IPS-NIHi11 (cell line): ENCODE measurements around the gene MOSPD3.

Experiments used
- DNase-seq: peaks from one replicate; pipeline ENCODE4 v3.0.0; 2012; ENCODE audit warnings: mixed read lengths, low spot score

Gene MOSPD3

DNA sequence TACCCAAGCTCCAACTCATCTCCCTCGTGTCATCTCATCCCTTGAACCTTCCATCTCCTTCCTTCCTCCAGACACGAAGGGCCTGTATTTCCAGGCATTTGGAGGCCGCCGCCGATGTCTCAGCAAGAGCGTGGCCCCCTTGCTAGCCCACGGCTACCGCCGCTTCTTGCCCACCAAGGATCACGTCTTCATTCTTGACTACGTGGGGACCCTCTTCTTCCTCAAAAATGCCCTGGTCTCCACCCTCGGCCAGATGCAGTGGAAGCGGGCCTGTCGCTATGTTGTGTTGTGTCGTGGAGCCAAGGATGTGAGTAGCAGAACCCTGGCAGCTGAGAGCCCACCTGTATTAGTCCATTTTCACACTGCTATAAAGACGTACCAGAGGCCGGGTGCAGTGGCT lies 20.7 kb upstream of the MOSPD3 start:
- DNase-seq, result no peak

DNA sequence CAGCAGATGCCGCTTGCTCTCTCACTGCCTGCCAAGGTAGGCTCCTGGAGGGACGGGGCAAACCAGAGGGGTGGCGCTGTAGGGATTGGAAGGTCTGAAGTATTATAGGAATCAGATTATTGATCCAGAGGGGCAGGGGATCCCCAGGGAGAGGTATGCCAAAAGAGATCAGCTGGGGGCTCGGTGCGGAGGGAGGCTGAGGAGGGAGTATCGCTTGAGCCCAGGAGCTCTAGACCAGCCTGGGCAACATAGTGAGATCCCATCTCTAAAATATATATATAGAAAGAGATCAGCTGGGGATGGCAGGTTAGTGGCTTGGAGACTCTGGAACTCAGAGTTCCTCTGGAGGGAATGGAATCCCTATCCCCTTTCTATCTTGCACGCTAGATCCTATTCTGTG lies 17.2 kb upstream of the MOSPD3 start:
- DNase-seq, result no peak

- DNase-seq, result no peak
These were observed 13.9 kb upstream of the MOSPD3 start for GRCh38 chr7:100598425-100598824.

GRCh38 chr7:100599911-100600729 lies 12.2 kb upstream of the MOSPD3 start:
- no peak for DNase-seq

GRCh38 chr7:100600730-100601038 lies 11.7 kb upstream of the MOSPD3 start:
- no peak for DNase-seq

- DNase-seq, result peak; percentile 76
These were observed 9.2 kb upstream of the MOSPD3 start for GRCh38 chr7:100602889-100603725.

- DNase-seq, result no peak
These were observed 8.7 kb upstream of the MOSPD3 start for GRCh38 chr7:100603726-100604027.

GRCh38 chr7:100604028-100604975 lies 8.0 kb upstream of the MOSPD3 start:
- peak; percentile 91 for DNase-seq

DNA sequence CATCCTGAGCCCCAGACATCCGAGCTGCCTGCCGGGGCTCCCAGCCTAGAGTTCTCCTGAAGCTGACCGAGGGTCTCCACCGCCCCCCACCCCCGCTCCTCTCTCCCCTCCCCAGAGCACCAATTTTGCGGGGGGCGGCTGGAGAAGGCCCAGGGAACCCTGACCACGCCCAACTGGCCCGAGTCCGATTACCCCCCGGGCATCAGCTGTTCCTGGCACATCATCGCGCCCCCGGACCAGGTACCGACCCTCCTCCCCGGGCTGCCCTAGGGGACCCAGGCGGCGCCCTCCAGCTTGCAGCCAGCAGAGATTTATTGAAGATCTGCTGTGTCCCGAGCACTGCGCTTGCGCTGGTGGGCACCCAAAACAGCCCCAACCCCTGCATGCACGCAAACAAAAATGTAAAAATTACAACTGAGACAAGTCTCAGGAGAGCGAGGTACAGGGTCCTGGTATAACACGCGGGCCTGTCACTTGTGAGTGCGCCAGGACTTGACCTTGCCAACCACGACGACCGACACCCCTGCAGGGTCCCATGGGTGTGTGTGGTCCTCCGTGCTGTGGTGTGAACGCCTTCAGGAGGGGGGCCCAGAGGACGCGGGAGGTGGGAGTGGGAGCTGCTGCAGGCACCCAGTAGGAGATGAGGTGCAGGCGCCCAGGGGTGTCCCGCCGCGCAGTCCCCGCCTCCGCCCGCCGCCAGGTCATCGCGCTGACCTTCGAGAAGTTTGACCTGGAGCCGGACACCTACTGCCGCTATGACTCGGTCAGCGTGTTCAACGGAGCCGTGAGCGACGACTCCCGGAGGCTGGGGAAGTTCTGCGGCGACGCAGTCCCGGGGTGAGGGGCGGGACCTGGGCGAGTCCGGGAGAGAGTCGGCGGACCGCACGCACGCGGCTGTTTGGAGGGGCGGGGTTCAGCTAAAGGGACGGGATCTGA lies 7.1 kb upstream of the MOSPD3 start:
- no peak for DNase-seq

DNA sequence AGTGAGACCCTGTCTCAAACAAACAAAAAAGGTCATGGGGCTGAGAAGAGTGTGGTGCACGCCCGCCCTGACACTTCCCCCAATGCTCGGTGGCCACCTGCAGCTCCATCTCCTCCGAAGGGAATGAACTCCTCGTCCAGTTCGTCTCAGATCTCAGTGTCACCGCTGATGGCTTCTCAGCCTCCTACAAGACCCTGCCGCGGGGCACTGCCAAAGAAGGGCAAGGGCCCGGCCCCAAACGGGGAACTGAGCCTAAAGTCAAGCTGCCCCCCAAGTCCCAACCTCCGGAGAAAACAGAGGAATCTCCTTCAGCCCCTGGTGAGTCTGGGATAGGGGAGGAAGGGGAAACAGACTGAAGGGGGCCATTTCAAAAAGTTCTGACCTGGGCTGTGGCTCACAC lies 6.0 kb upstream of the MOSPD3 start:
- DNase-seq, result no peak

DNA sequence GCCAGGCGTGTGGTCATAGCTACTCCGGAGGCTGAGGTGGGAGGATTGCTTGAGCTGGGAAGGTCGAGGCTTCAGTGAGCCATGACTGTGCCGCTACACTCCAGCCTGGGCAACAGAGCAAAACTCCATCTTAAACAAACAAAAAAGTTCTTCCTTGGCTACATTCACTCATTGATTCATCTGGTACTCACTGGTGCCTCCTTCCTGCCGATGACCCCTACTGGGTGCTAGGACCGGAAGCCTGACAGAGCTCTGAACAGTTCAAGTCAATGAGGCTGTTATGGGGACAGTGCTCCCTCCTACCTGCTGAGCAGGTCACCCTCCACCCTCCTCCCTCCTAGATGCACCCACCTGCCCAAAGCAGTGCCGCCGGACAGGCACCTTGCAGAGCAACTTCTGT lies 5.2 kb upstream of the MOSPD3 start:
- DNase-seq, result no peak

DNA sequence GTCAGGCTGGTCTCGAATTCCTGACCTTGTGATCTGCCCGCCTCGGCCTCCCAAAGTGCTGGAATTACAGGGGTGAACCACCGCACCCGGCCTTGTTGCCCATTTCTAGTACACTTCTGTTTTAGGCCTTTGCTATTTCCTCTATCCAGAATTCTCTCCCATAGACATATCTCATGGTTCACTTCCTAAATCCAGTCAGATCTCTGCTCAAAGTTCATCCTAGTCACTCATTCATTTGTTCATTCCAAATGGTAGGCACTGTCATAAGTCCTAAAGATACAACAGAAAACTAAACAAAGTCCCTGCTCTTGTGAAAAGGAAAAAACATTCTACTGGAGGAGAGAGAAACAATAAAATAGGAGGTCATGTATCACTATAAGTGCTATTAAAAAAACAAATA lies 2.4 kb upstream of the MOSPD3 start:
- no peak for DNase-seq

- DNase-seq, result no peak
These were observed 520 bp downstream of the MOSPD3 start for GRCh38 chr7:100612730-100613390.

DNA sequence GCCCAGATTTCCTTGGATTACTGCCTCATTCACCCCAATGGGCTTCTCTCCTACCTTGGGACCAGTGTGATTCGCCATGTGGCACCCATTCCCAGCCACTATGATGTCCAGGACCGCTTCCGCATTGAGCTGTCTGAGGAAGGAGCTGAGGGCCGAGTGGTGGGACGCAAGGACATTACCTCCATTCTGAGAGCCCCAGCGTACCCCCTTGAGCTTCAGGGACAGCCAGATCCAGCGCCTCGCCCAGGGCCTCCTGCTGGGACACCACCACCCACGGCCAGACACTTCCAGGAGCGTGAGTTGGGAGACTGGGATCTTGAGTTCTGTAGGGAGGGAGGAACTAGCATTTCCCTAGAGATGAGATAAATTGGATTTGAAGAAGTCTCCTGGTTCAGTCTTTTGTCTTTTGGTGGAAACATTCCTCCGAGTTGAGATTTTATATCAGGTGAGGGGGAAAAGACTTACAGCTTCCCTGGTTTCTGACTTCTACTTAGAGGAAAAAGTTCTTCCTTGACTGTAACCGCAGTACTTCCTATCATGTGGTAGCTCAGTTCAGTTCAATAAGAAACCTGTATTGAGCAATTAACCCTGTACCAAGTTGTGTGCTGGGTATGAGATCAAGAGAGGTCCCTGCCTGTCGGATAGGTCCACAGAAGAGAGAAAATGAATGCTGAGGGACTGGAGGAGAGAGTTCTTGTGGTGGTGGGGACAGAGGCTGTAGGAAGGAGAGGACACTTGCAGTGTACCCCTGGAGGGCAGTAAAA lies 1.3 kb downstream of the MOSPD3 start:
- no peak for DNase-seq

- DNase-seq, result no peak
These were observed 2.0 kb downstream of the MOSPD3 start for GRCh38 chr7:100614308-100614861.

DNA sequence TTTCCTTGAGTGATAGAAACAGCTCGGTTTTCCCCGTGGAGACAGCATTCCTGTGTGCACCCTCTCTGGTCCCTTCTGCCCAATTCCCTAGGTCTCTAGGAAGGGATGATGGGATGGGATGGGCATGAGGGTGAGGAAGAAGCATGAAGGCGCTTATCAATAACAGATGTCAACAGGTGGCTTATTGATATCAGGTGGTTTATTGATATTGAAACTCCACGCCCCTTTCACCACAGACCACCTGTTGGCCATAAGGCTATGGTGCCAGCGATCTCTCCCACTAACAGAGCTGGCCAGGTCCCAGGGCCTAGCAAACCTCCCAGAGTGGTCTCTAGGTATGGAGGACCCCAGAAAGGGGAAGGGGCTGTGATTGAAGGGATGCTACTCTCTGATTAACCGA lies 7.9 kb downstream of the MOSPD3 start:
- DNase-seq, result no peak

- peak; percentile 2 for DNase-seq
These were observed 8.5 kb downstream of the MOSPD3 start for GRCh38 chr7:100620804-100621203.

DNA sequence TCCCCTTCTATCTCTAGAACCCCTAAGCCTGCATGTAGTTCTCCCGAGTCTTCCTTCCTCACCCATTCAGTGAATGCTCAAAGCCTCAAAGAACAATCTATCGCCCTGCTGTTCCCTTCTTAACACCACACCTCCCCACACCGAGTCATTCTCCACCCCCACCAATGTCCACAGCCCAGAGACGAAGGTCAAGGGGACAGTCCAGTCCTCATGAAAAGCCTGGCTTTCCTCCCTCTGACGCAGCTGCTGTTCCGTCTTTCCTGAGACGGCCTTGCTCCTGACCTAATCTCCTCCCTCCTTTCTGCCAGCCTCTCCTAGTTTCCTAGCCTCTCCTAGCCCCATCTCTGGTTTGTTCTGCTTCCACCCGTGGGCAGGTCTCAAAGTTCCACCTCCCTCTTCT lies 9.2 kb downstream of the MOSPD3 start:
- DNase-seq, result peak; percentile 2

DNA sequence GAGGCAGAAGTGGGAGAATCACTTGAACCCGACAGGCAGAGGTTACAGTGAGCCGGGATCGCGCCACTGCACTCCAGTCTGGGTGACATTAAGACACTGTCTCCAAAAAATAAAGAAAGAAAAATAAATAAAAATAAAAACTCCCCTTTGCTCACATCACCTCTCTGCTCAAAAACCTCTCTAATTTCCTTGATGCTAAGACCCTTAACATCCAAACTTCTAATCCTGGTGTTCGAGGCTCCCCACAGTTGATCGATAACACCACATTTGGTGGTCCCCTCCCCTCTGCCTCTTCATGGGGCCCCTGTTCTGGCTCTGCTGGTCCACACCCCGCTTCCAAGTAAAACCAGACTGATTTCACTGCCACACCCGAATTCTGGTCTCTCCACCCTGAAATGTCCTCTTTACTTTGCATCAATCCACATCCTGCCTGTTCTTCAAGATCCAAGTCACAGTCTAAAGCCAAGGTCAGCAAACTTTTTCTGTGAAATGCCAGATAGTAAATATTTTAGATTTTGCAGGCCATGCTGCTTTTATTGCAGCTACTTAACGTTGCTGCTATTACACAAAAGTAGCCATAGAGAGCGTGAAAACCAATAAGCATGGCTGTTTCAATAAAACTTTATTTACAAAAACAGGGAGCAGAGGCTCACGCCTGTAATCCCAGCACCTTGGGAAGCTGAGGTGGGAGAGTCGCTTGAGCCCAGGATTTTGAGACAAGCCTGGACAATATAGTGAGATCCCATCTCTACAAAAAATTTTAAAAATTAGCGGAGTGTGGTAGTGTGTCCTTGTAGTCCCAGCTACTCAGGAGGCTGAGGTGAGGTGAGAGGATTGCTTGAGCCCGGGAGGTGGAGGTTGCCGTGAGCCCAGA lies 11.8 kb downstream of the MOSPD3 start:
- DNase-seq, result no peak
